HepG2 (cell line): ENCODE results near the gene GGA1. TPM values are rescaled to one million over a fixed set of nuclear protein-coding genes. Genes with fewer than 3 reads are reported as not detected.

Experiments
- EEA1 ChIP-seq: sonication (generic); formaldehyde crosslinking; IDR thresholded peaks from 2 replicates; pipeline ENCODE4 v1.5.1; 2020; ENCODE audit warnings: mild to moderate bottlenecking, missing genetic modification reagents, borderline replicate concordance
- KDM5B ChIP-seq: sonication (generic); formaldehyde crosslinking; IDR thresholded peaks from 2 replicates; pipeline ENCODE4 v1.4.0; 2020; ENCODE audit warnings: missing genetic modification reagents, mild to moderate bottlenecking, borderline replicate concordance
- KLF6 ChIP-seq: IDR thresholded peaks from 2 replicates; pipeline ENCODE4 v1.8.0; 2016; ENCODE audit warnings: missing biosample characterization, missing genetic modification reagents
- NFE2L1 ChIP-seq: sonication (generic); formaldehyde crosslinking; IDR thresholded peaks from 2 replicates; pipeline ENCODE4 v1.4.0; 2020; ENCODE audit warnings: missing genetic modification reagents, mild to moderate bottlenecking, borderline replicate concordance
- PRPF4 ChIP-seq: fragments of 200-400 bp; formaldehyde crosslinking; IDR thresholded peaks from 2 replicates; pipeline ENCODE4 v1.6.1; 2016; ENCODE audit warnings: low read length, low read depth; ENCODE audit not compliant: poor library complexity, severe bottlenecking
- RFXAP ChIP-seq: sonication (generic); formaldehyde crosslinking; IDR thresholded peaks from 2 replicates; pipeline ENCODE4 v1.4.0; 2020; ENCODE audit warnings: missing genetic modification reagents, borderline replicate concordance
- SAP130 ChIP-seq: IDR thresholded peaks from 2 replicates; pipeline ENCODE4 v1.6.1; 2016; ENCODE audit warnings: low read depth
- SMYD3 ChIP-seq: sonication (generic); formaldehyde crosslinking; IDR thresholded peaks from 2 replicates; pipeline ENCODE4 v1.8.1; 2023; ENCODE audit warnings: mild to moderate bottlenecking, missing genetic modification reagents
- ZBTB21 ChIP-seq: sonication (generic); formaldehyde crosslinking; IDR thresholded peaks from 2 replicates; pipeline ENCODE4 v1.4.0; 2020; ENCODE audit warnings: missing genetic modification reagents
- ZFP1 ChIP-seq: IDR thresholded peaks from 2 replicates; pipeline ENCODE4 v1.6.1; 2016
- ZNF510 ChIP-seq: sonication (generic); formaldehyde crosslinking; IDR thresholded peaks from 2 replicates; pipeline ENCODE4 v1.4.0; 2020; ENCODE audit warnings: low read depth, mild to moderate bottlenecking, missing genetic modification reagents
- ZNF7 ChIP-seq: IDR thresholded peaks from 2 replicates; pipeline ENCODE4 v1.6.1; 2016; ENCODE audit warnings: missing biosample characterization, missing genetic modification reagents
- ZNF850 ChIP-seq: sonication (generic); formaldehyde crosslinking; conservative IDR thresholded peaks from 2 replicates; pipeline ENCODE4 v1.9.0; 2021; ENCODE audit warnings: mild to moderate bottlenecking, missing genetic modification reagents
- ZSCAN20 ChIP-seq: sonication (generic); formaldehyde crosslinking; IDR thresholded peaks from 2 replicates; pipeline ENCODE4 v1.4.0; 2020; ENCODE audit warnings: missing genetic modification reagents, mild to moderate bottlenecking, borderline replicate concordance
- polyA plus RNA-seq, 8 experiments: library from polyadenylated mRNA; depleted of rRNA in 3 of 8; stranded (reverse) in 7 of 8; unstranded in 1 of 8; fragments of >200 nt; fragmentation: Illumina TruSeq in 4 of 8; extraction: Trizol in 4 of 8; gene quantifications; 2 replicates each; pipeline versions ENCODE4 v1.2.1 to v1.2.3, GENCODE V29; 2011 to 2016; ENCODE audit warnings: low read depth in 4 of 8, missing spikeins in 1 of 8, mixed read lengths in 1 of 8; ENCODE audit not compliant: insufficient read depth in 1 of 8
- total RNA-seq, 5 experiments: library from RNA; depleted of rRNA; stranded (reverse); fragments of >200 nt; fragmentation: Illumina TruSeq; extraction: Trizol; gene quantifications; 2 replicates each; pipeline ENCODE4 v1.2.3, GENCODE V29; 2016; ENCODE audit warnings: low read depth in 1 of 5
- TF ChIP-seq, protein P1 (sequence below): sonication (generic); formaldehyde crosslinking; IDR thresholded peaks from 2 replicates; pipeline ENCODE4 v1.9.0; 2021; ENCODE audit warnings: missing genetic modification reagents, mild to moderate bottlenecking, borderline replicate concordance
- TF ChIP-seq, protein P2 (sequence below): IDR thresholded peaks from 2 replicates; pipeline ENCODE4 v1.6.1; 2016; ENCODE audit warnings: low read depth, missing genetic modification reagents, missing compliant biosample characterization
- TF ChIP-seq, protein P3 (sequence below): sonication (generic); formaldehyde crosslinking; IDR thresholded peaks from 2 replicates; pipeline ENCODE4 v1.8.1; 2022; ENCODE audit warnings: mild to moderate bottlenecking, missing genetic modification reagents
- TF ChIP-seq, protein P4 (sequence below): sonication (generic); formaldehyde crosslinking; IDR thresholded peaks from 2 replicates; pipeline ENCODE4 v1.4.0; 2020; ENCODE audit warnings: mild to moderate bottlenecking, missing genetic modification reagents
- TF ChIP-seq, protein P5 (sequence below): sonication (generic); formaldehyde crosslinking; IDR thresholded peaks from 2 replicates; pipeline ENCODE4 v1.8.1; 2023; ENCODE audit warnings: mild to moderate bottlenecking, missing genetic modification reagents

The GGA1 gene
- total and polyA plus RNA-seq, 2 of the 13 experiments (the other 11 are each of a cell fraction or from before 2014, with no cell fraction given): 29.1 to 87.2 TPM

DNA sequence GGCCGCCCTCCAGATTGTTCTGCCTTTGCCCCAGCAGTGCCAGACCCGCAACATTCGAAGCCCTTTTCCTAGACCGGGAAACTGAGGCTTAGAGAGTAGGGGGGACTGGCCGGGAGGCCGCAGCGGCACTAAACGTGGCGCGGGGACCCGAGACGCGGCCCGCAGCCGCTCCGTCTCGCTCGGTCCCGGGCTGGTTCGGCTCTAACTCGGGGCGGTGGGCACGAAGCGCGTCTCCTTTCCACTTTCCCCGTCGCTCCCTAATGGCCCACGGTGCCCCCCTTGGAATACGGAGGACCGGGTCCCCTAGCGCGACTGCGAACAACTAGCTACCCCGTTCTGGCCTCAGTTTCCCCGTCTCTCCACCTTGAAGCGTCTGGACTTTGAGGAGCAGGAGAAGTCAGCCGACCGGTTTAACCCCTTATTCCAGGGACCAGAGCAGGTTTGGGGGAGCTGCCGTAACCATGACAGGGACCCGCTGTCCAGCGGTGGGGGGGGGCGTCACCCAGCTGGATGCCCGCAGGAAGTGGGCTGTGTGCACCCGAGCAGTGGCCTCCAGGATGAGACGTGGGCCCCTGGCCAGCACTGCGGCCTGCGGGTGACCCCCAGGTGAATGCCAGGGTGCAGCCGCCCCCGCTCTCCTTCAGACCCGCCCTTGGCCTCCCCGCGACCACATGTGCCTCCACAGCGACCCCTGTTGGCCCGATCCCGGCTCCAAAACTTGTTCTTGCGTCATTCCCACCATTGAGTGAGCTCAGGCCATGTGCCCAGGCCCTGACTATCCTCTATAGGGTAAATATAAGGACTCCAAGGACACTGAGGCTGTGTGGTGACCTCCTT is 47.2 kb upstream of the GGA1 start (continued):
- TF ChIP-seq, protein P1, sequence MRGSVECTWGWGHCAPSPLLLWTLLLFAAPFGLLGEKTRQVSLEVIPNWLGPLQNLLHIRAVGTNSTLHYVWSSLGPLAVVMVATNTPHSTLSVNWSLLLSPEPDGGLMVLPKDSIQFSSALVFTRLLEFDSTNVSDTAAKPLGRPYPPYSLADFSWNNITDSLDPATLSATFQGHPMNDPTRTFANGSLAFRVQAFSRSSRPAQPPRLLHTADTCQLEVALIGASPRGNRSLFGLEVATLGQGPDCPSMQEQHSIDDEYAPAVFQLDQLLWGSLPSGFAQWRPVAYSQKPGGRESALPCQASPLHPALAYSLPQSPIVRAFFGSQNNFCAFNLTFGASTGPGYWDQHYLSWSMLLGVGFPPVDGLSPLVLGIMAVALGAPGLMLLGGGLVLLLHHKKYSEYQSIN (CRISPR knock-in tag): no peak
- TF ChIP-seq KDM5B: peak; percentile 69
- no peak for TF ChIP-seq EEA1 (CRISPR knock-in tag)
- TF ChIP-seq, protein P2, sequence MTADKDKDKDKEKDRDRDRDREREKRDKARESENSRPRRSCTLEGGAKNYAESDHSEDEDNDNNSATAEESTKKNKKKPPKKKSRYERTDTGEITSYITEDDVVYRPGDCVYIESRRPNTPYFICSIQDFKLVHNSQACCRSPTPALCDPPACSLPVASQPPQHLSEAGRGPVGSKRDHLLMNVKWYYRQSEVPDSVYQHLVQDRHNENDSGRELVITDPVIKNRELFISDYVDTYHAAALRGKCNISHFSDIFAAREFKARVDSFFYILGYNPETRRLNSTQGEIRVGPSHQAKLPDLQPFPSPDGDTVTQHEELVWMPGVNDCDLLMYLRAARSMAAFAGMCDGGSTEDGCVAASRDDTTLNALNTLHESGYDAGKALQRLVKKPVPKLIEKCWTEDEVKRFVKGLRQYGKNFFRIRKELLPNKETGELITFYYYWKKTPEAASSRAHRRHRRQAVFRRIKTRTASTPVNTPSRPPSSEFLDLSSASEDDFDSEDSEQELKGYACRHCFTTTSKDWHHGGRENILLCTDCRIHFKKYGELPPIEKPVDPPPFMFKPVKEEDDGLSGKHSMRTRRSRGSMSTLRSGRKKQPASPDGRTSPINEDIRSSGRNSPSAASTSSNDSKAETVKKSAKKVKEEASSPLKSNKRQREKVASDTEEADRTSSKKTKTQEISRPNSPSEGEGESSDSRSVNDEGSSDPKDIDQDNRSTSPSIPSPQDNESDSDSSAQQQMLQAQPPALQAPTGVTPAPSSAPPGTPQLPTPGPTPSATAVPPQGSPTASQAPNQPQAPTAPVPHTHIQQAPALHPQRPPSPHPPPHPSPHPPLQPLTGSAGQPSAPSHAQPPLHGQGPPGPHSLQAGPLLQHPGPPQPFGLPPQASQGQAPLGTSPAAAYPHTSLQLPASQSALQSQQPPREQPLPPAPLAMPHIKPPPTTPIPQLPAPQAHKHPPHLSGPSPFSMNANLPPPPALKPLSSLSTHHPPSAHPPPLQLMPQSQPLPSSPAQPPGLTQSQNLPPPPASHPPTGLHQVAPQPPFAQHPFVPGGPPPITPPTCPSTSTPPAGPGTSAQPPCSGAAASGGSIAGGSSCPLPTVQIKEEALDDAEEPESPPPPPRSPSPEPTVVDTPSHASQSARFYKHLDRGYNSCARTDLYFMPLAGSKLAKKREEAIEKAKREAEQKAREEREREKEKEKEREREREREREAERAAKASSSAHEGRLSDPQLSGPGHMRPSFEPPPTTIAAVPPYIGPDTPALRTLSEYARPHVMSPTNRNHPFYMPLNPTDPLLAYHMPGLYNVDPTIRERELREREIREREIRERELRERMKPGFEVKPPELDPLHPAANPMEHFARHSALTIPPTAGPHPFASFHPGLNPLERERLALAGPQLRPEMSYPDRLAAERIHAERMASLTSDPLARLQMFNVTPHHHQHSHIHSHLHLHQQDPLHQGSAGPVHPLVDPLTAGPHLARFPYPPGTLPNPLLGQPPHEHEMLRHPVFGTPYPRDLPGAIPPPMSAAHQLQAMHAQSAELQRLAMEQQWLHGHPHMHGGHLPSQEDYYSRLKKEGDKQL (CRISPR knock-in tag): no peak
- TF ChIP-seq SAP130: peak; percentile 95
- 0 out of 2 replicates have a peak, but pooled peaks have one; percentile 66 for TF ChIP-seq ZSCAN20 (CRISPR knock-in tag)
- peak; percentile 86 for TF ChIP-seq KLF6 (CRISPR knock-in tag)
- TF ChIP-seq ZNF850: 0 out of 2 replicates have a peak, but pooled peaks have one; percentile 58
- TF ChIP-seq, protein P3, sequence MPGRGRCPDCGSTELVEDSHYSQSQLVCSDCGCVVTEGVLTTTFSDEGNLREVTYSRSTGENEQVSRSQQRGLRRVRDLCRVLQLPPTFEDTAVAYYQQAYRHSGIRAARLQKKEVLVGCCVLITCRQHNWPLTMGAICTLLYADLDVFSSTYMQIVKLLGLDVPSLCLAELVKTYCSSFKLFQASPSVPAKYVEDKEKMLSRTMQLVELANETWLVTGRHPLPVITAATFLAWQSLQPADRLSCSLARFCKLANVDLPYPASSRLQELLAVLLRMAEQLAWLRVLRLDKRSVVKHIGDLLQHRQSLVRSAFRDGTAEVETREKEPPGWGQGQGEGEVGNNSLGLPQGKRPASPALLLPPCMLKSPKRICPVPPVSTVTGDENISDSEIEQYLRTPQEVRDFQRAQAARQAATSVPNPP (CRISPR knock-in tag): no peak; the same call in 1 of the 2 replicates
- TF ChIP-seq ZFP1 (CRISPR knock-in tag): no peak; the same call in 1 of the 2 replicates
- peak; percentile 53; the same call in 1 of the 2 replicates for TF ChIP-seq SMYD3
- 0 out of 2 replicates have a peak, but pooled peaks have one; percentile 24 for TF ChIP-seq RFXAP (CRISPR knock-in tag)
- TF ChIP-seq NFE2L1: no peak
- TF ChIP-seq, protein P4, sequence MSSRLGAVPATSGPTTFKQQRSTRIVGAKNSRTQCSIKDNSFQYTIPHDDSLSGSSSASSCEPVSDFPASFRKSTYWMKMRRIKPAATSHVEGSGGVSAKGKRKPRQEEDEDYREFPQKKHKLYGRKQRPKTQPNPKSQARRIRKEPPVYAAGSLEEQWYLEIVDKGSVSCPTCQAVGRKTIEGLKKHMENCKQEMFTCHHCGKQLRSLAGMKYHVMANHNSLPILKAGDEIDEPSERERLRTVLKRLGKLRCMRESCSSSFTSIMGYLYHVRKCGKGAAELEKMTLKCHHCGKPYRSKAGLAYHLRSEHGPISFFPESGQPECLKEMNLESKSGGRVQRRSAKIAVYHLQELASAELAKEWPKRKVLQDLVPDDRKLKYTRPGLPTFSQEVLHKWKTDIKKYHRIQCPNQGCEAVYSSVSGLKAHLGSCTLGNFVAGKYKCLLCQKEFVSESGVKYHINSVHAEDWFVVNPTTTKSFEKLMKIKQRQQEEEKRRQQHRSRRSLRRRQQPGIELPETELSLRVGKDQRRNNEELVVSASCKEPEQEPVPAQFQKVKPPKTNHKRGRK: no peak
- no peak for TF ChIP-seq ZNF510
- no peak for TF ChIP-seq PRPF4
- TF ChIP-seq ZBTB21 (CRISPR knock-in tag): peak; percentile 89
- TF ChIP-seq ZNF7 (CRISPR knock-in tag): no peak
- TF ChIP-seq, protein P5, sequence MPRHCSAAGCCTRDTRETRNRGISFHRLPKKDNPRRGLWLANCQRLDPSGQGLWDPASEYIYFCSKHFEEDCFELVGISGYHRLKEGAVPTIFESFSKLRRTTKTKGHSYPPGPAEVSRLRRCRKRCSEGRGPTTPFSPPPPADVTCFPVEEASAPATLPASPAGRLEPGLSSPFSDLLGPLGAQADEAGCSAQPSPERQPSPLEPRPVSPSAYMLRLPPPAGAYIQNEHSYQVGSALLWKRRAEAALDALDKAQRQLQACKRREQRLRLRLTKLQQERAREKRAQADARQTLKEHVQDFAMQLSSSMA (CRISPR knock-in tag): no peak
